Epidermal melanocyte (primary cell): ENCODE measurements around the gene WFDC12.
"Not testable (repeated sequence)": the region's sequence is repeated elsewhere in the genome, so short reads cannot be mapped to it uniquely, and the experiment has no call there.

Experiments
- DNase-seq: peaks from one replicate; pipeline ENCODE4 v3.0.0; 2011; ENCODE audit warnings: low spot score; ENCODE audit not compliant: insufficient read length

WFDC12 gene

GRCh38 chr20:45124365-45124764 lies at the start of gene WFDC12:
Gene WFDC12, minus strand, starts transcription at chr20:45124465. Its CDS starts 18 bp downstream, at chr20:45124447.
- no peak for DNase-seq

GRCh38 chr20:45173522-45173921 lies 49.3 kb upstream of the WFDC12 start:
- DNase-seq, result no peak

- DNase-seq, result no peak
These were observed 40.6 kb upstream of the WFDC12 start for GRCh38 chr20:45164906-45165305.

GRCh38 chr20:45163083-45163803 lies 39.0 kb upstream of the WFDC12 start:
- no peak for DNase-seq

GRCh38 chr20:45157962-45158361 lies 33.7 kb upstream of the WFDC12 start:
- DNase-seq, result peak; percentile 69

- DNase-seq, result no peak
These were observed 32.4 kb upstream of the WFDC12 start for GRCh38 chr20:45156713-45157112.

GRCh38 chr20:45154794-45155193 lies 30.5 kb upstream of the WFDC12 start:
- not testable (repeated sequence) for DNase-seq

- DNase-seq, result no peak
These were observed 29.9 kb upstream of the WFDC12 start for GRCh38 chr20:45154183-45154582.

GRCh38 chr20:45153752-45154151 lies 29.5 kb upstream of the WFDC12 start:
- no peak for DNase-seq

- no peak for DNase-seq
These were observed 28.9 kb upstream of the WFDC12 start for GRCh38 chr20:45153147-45153546.

GRCh38 chr20:45152405-45152804 lies 28.1 kb upstream of the WFDC12 start:
- DNase-seq, result no peak

- DNase-seq, result no peak
These were observed 24.8 kb upstream of the WFDC12 start for GRCh38 chr20:45149062-45149461.

GRCh38 chr20:45140836-45141235 lies 16.6 kb upstream of the WFDC12 start:
- no peak for DNase-seq

- DNase-seq, result not testable (repeated sequence)
These were observed 15.6 kb upstream of the WFDC12 start for GRCh38 chr20:45139733-45140375.

- no peak for DNase-seq
These were observed 14.5 kb upstream of the WFDC12 start for GRCh38 chr20:45138561-45139300.

GRCh38 chr20:45136911-45137310 lies 12.6 kb upstream of the WFDC12 start:
- no peak for DNase-seq

- DNase-seq, result no peak
These were observed 3.8 kb upstream of the WFDC12 start for GRCh38 chr20:45128099-45128498.

- DNase-seq, result no peak
These were observed 2.9 kb downstream of the WFDC12 start for GRCh38 chr20:45121388-45121787.

- DNase-seq, result no peak
These were observed 4.6 kb downstream of the WFDC12 start for GRCh38 chr20:45119556-45120266.

- DNase-seq, result no peak
These were observed 6.2 kb downstream of the WFDC12 start for GRCh38 chr20:45118028-45118427.

- DNase-seq, result no peak
These were observed 6.7 kb downstream of the WFDC12 start for GRCh38 chr20:45117581-45117980.

GRCh38 chr20:45115829-45116228 lies 8.4 kb downstream of the WFDC12 start:
- DNase-seq, result no peak
